Mucosa of descending colon (tissue), 3 donors: ENCODE measurements around the gene SLCO2B1. TPM values are rescaled to one million over a fixed set of nuclear protein-coding genes. Genes with fewer than 3 reads are reported as not detected.

Experiments used
- ATAC-seq: fragments of 200-7000 bp; cut with Tn5 transposase; one replicate; pipeline ENCODE4 v1.9.1; 2020; ENCODE audit warnings: mild to moderate bottlenecking, moderate library complexity
- DNase-seq, 3 donors: peaks; one replicate each; pipeline ENCODE4 v3.0.0-alpha.2; 2020
- H3K36me3 ChIP-seq: fragments of 200-600 bp; one replicate; pipeline ENCODE4 v1.8.0; 2021; ENCODE audit warnings: low read depth, mild to moderate bottlenecking
- H3K4me1 ChIP-seq: fragments of 200-600 bp; one replicate; pipeline ENCODE4 v1.8.0; 2021; ENCODE audit warnings: low read depth, mild to moderate bottlenecking
- H3K4me3 ChIP-seq: fragments of 200-600 bp; one replicate; pipeline ENCODE4 v1.8.0; 2021; ENCODE audit warnings: mild to moderate bottlenecking
- H3K9me3 ChIP-seq: fragments of 200-600 bp; one replicate; pipeline ENCODE4 v1.8.0; 2021; ENCODE audit warnings: mild to moderate bottlenecking
- CTCF ChIP-seq: fragments of 200-600 bp; IDR thresholded peaks from one replicate; pipeline ENCODE4 v1.8.0; 2022; ENCODE audit warnings: antibody characterized with exemption, mild to moderate bottlenecking
- intact Hi-C, 2 donors: fragments of 100-400 bp; cut with DNase I in 1 of 2; cut with micrococcal nuclease in 1 of 2; formaldehyde crosslinking; loops; one replicate each; pipeline versions ENCODE4 v1.11.0 to v1.11.1; 2022; cut with DNase I, micrococcal nuclease
- total RNA-seq, 3 donors: library from RNA; stranded (reverse); fragmentation: NEBNext Ultra II Directional in 2 of 3; extraction: Animal tissue kit (Norgen Biotek cat#: 25700) in 2 of 3; gene quantifications; one replicate each; pipeline versions ENCODE4 v1.2.1 to v1.2.4, GENCODE V29; 2021 to 2023
- donor health status: DM: no; HTN: no; CAD: no; lungs with moderate emphysema.
- donor health status: DM: no; HTN: no; CAD: no.
- donor health status: DM: no; HTN: yes; CAD: no.

The SLCO2B1 gene
- total RNA-seq, 3 donors from 2014 or later, result 65.6 to 93.0 (median 73.1) TPM

DNA sequence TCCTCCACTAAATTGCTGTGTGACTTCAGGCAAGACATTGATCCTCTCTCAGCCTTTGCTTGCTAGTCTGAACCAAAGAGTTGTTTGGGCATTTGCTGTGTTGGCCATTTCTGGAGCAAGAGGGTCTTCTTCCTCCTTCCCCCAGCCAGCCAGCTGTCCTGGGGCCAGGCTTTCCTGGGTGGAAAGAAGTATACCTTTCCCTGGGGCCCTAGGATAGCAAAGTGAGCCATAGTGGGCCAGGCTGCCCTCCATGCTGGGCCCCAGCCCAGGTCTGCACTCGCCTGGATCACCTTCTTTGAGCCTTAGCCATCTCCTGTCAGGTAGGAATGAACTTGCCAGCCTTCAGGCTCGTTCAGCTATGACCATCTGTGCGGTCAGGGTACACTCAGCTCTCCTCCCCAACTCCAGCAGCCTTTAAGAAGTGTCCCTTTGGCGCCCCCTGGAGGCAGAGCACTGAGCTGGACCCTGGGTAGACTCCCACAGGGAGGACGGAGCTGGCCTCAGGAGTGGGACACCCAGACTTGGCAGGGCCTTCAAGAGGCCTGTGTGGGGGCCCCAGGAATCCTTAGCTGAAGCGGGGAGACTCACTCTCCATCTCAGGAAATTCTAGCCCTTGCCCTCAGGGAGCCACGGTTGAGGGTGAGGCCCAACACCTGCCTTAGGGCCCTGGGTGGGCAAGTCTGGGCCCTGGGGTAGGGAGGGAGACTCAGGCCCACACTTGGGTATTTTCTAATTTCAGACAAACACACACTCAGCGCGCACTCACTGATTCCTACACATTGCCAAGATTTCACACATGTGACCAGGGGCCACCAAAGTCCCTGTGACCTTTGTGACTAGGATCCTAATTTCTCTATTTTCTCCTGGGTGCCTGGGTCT lies 54.0 kb downstream of the SLCO2B1 start:
- H3K4me3 ChIP-seq, result no peak overlapping the region
- intact Hi-C loops, result loop anchor here (2.0 to 5.0 kb wide), 2 partner anchors 60 to 63 kb away; no protein-coding TSS in a partner anchor
- no peaks in the 10 kb centered on the region for H3K36me3 ChIP-seq
- DNase-seq (peak; percentile 84 to 97 (median 93)), ATAC-seq (peak; percentile 94)
- H3K9me3 ChIP-seq, result no peaks in the 10 kb centered on the region
- TF ChIP-seq CTCF, result peak; percentile 80
- no peaks in the 10 kb centered on the region for H3K4me1 ChIP-seq

DNA sequence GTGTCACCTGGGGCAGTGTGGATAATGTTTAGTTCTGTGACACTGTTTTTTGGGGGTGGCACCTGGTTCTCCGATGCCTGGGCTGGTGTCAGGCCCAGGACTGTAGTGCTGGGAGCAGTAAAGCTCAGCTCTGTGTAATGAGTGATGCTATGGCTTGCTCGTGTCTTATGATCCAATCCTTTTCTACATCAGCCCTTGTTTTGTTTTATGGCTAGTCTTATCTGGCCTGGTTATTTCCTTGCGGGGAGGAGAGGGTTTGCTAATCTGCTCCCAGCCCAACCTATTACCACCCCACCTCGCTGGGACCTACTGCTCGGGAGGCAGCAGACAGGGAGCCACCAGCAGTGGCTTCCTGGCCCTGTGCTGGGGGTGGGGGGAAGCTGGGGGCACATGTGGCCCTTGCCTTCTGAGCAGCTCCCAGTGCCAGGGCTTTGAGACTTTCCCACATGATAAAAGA lies 54.7 kb downstream of the SLCO2B1 start:
- Histone ChIP-seq H3K36me3 (no peaks in the 10 kb centered on the region), H3K9me3 (no peaks in the 10 kb centered on the region), H3K4me3 (no peak overlapping the region), H3K4me1 (no peaks in the 10 kb centered on the region)
- ATAC-seq (no peak), DNase-seq (no peak)
- intact Hi-C loops, result loop anchor here in 1 of 2 donors (2.0 kb wide), 1 partner anchor 61 kb away; no protein-coding TSS in a partner anchor
- no peak for TF ChIP-seq CTCF

- Histone ChIP-seq H3K4me1 (no peaks in the 10 kb centered on the region), H3K9me3 (no peaks in the 10 kb centered on the region), H3K36me3 (no peaks in the 10 kb centered on the region), H3K4me3 (no peak overlapping the region)
- ATAC-seq (no peak), DNase-seq (no peak)
- intact Hi-C loops, result no loop called here
- no peak for TF ChIP-seq CTCF
Measured at GRCh38 chr11:75208446-75208845, 57.5 kb downstream of the SLCO2B1 start.

DNA sequence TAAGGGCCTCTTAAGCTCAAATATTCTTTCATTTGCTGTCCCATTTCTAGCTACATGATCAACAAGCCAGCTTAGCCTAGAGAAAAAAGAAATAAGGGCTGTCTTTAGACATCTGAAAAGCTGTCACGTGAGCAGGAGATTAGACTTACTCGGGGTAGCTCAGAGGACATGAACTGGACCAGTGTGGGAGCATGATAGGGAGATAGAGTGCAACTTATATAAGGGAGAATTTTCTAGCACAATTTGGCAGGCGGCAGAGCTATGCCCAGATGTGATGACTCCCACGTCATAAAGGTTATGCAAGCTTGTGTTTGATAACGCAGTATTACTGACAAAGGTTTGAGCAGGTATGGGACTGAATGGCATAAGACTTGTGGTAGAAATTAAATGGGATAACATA lies 61.5 kb downstream of the SLCO2B1 start:
- TF ChIP-seq CTCF, result no peak
- Histone ChIP-seq H3K4me3 (no peak overlapping the region), H3K36me3 (no peaks in the 10 kb centered on the region), H3K4me1 (no peaks in the 10 kb centered on the region), H3K9me3 (no peaks in the 10 kb centered on the region)
- ATAC-seq, result no peak
- DNase-seq, result no peak
- intact Hi-C loops, result no loop called here

DNA sequence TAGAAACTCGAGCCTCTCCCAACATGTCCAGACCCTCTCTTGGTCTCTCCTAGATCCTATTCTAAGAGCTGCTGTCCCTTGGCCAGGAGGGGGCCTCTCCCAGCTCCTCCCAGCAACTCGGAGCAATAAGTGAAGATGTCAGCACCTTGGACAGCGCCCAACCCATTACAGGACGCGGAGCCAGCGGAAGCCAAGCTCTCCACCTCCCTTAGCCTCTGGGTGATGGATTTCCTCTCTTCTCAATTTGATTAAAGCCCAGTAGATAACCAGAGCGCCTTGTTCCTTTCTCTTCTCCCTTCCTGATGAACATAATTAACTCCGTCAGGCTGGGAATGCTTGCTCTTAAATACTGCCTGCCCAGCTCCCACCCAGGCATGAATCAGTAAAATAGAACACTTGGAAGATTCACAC lies 63.5 kb downstream of the SLCO2B1 start:
- ATAC-seq (peak; percentile 88), DNase-seq (peak in 2 of 3 donors; percentile 78 to 95)
- H3K36me3 ChIP-seq, result no peaks in the 10 kb centered on the region
- H3K4me1 ChIP-seq, result no peaks in the 10 kb centered on the region
- intact Hi-C loops, result no loop called here
- no peak overlapping the region for H3K4me3 ChIP-seq
- no peak for TF ChIP-seq CTCF
- no peaks in the 10 kb centered on the region for H3K9me3 ChIP-seq
